K562 (cell line): Measurements from ENCODE around the gene TEX22. TPM values are rescaled to one million over a fixed set of nuclear protein-coding genes. Genes with fewer than 3 reads are reported as not detected.

Experiments used
- BMI1 ChIP-seq: fragments of 150-350 bp; IDR thresholded peaks from 2 replicates; pipeline ENCODE4 v1.6.1; 2014; ENCODE audit warnings: low read length
- HNRNPH1 ChIP-seq: fragments of 200-400 bp; formaldehyde crosslinking; optimal IDR thresholded peaks from 2 replicates; pipeline ENCODE3; 2017; ENCODE audit warnings: low read depth, mild to moderate bottlenecking, low read length, moderate library complexity
- NCOA6 ChIP-seq: fragments of 450-650 bp; IDR thresholded peaks from 2 replicates; pipeline ENCODE4 v1.6.1; 2017; ENCODE audit warnings: mild to moderate bottlenecking
- polyA plus RNA-seq, 8 experiments: library from polyadenylated mRNA; depleted of rRNA in 4 of 8; stranded (reverse) in 5 of 8; unstranded in 3 of 8; fragments of >200 nt; fragmentation: Nextera tagmentation in 2 of 8; fragmentation: Illumina TruSeq in 1 of 8; extraction: Ambion mirVana in 2 of 8; extraction: Trizol in 1 of 8; gene quantifications; 2 replicates each; pipeline versions ENCODE4 v1.2.1 to v1.2.3, GENCODE V29; 2011 to 2014; ENCODE audit warnings: inconsistent platforms in 1 of 8, missing spikeins in 1 of 8
- total RNA-seq, 7 experiments: library from RNA; depleted of rRNA in 6 of 7; stranded (reverse); fragments of >200 nt in 6 of 7; fragmentation: Illumina TruSeq in 2 of 7; extraction: Trizol in 2 of 7; gene quantifications; 2 replicates each; pipeline versions ENCODE4 v1.2.1 to v1.2.3, GENCODE V29; 2011 to 2021; ENCODE audit warnings: low replicate concordance in 1 of 7
- TF ChIP-seq, protein P1 (sequence below), 2 experiments: fragments of 450-650 bp; formaldehyde crosslinking in 1 of 2; IDR thresholded peaks; 2 replicates each; pipeline versions ENCODE4 v1.4.0 to v1.6.1; 2014 to 2020; ENCODE audit warnings: mild to moderate bottlenecking in 2 of 2, borderline replicate concordance in 1 of 2, low read depth in 1 of 2
- TF ChIP-seq, protein P2 (sequence below), 3 experiments: IDR thresholded peaks in 2 of 3; conservative IDR thresholded peaks in 1 of 3; 2 replicates each; pipeline ENCODE4 v1.5.1; 2011 to 2012; ENCODE audit warnings: low read length in 3 of 3, mild to moderate bottlenecking in 3 of 3, control low read depth in 2 of 3, improper control_type of control experiment in 1 of 3, inconsistent platforms in 1 of 3, low read depth in 1 of 3, mixed read lengths in 1 of 3, moderate library complexity in 1 of 3; ENCODE audit not compliant: insufficient read depth in 2 of 3
- TF ChIP-seq, protein P3 (sequence below): sonication (generic); formaldehyde crosslinking; IDR thresholded peaks from 2 replicates; pipeline ENCODE4 v1.9.0; 2022; ENCODE audit warnings: mild to moderate bottlenecking, missing genetic modification reagents
- TF ChIP-seq, protein P4 (sequence below): sonication (generic); formaldehyde crosslinking; IDR thresholded peaks from 2 replicates; pipeline ENCODE4 v1.5.0; 2020; ENCODE audit warnings: missing genetic modification reagents
- TF ChIP-seq, protein P5 (sequence below): fragments of 250-450 bp; sonication (Bioruptor Pico); IDR thresholded peaks from 2 replicates; pipeline ENCODE4 v1.4.0; 2020

Gene TEX22
- total and polyA plus RNA-seq, 9 of the 15 experiments (the other 6 are each of a cell fraction or from before 2014, with no cell fraction given): 0.04 to 1.7 (median 0.23) TPM; not detected in 2

DNA sequence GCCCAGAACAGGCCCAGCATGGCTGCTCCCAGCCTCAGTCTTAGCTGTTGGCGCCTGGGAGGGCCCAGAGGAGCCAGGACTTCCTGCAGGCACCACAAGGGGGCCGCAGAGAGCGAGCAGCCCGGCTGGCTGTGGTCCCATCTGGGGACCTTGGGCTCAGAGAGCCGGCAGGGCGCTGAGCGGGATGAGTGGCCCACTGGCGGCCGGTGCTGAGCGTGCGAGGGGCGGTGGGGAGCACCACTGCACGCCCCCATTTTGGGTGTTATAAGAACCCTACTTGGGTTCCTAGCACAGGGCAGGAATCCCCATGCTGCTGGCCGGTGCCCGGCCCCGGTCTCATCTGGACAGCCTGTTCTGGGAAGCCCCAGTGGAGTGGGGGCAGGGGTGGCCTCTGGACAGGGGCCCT lies 50.4 kb downstream of the TEX22 start (continued):
- TF ChIP-seq, protein P1, sequence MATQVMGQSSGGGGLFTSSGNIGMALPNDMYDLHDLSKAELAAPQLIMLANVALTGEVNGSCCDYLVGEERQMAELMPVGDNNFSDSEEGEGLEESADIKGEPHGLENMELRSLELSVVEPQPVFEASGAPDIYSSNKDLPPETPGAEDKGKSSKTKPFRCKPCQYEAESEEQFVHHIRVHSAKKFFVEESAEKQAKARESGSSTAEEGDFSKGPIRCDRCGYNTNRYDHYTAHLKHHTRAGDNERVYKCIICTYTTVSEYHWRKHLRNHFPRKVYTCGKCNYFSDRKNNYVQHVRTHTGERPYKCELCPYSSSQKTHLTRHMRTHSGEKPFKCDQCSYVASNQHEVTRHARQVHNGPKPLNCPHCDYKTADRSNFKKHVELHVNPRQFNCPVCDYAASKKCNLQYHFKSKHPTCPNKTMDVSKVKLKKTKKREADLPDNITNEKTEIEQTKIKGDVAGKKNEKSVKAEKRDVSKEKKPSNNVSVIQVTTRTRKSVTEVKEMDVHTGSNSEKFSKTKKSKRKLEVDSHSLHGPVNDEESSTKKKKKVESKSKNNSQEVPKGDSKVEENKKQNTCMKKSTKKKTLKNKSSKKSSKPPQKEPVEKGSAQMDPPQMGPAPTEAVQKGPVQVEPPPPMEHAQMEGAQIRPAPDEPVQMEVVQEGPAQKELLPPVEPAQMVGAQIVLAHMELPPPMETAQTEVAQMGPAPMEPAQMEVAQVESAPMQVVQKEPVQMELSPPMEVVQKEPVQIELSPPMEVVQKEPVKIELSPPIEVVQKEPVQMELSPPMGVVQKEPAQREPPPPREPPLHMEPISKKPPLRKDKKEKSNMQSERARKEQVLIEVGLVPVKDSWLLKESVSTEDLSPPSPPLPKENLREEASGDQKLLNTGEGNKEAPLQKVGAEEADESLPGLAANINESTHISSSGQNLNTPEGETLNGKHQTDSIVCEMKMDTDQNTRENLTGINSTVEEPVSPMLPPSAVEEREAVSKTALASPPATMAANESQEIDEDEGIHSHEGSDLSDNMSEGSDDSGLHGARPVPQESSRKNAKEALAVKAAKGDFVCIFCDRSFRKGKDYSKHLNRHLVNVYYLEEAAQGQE (IDR thresholded peaks at IDR 0.05; ENCODE audit: borderline replicate concordance): peak; percentile 34; the same call in 1 of the 2 replicates
- TF ChIP-seq, protein P1 (CRISPR knock-in tag; IDR thresholded peaks at IDR 0.05; ENCODE audit: low read depth): no peak
- TF ChIP-seq, protein P2, sequence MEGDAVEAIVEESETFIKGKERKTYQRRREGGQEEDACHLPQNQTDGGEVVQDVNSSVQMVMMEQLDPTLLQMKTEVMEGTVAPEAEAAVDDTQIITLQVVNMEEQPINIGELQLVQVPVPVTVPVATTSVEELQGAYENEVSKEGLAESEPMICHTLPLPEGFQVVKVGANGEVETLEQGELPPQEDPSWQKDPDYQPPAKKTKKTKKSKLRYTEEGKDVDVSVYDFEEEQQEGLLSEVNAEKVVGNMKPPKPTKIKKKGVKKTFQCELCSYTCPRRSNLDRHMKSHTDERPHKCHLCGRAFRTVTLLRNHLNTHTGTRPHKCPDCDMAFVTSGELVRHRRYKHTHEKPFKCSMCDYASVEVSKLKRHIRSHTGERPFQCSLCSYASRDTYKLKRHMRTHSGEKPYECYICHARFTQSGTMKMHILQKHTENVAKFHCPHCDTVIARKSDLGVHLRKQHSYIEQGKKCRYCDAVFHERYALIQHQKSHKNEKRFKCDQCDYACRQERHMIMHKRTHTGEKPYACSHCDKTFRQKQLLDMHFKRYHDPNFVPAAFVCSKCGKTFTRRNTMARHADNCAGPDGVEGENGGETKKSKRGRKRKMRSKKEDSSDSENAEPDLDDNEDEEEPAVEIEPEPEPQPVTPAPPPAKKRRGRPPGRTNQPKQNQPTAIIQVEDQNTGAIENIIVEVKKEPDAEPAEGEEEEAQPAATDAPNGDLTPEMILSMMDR (IDR thresholded peaks at IDR 0.05 in 2 of 3, conservative IDR thresholded peaks at IDR 0.05 in 1 of 3; ENCODE audit: insufficient read depth in 2 of 3, low read depth in 1 of 3, low read length in 3 of 3): peak; percentile 66 to 82 (median 67)
- TF ChIP-seq, protein P3, sequence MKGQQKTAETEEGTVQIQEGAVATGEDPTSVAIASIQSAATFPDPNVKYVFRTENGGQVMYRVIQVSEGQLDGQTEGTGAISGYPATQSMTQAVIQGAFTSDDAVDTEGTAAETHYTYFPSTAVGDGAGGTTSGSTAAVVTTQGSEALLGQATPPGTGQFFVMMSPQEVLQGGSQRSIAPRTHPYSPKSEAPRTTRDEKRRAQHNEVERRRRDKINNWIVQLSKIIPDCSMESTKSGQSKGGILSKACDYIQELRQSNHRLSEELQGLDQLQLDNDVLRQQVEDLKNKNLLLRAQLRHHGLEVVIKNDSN (CRISPR knock-in tag): no peak
- no peak for TF ChIP-seq NCOA6
- TF ChIP-seq BMI1: no peak
- TF ChIP-seq, protein P4, sequence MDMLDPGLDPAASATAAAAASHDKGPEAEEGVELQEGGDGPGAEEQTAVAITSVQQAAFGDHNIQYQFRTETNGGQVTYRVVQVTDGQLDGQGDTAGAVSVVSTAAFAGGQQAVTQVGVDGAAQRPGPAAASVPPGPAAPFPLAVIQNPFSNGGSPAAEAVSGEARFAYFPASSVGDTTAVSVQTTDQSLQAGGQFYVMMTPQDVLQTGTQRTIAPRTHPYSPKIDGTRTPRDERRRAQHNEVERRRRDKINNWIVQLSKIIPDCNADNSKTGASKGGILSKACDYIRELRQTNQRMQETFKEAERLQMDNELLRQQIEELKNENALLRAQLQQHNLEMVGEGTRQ: no peak
- TF ChIP-seq HNRNPH1: no peak
- TF ChIP-seq, protein P5, sequence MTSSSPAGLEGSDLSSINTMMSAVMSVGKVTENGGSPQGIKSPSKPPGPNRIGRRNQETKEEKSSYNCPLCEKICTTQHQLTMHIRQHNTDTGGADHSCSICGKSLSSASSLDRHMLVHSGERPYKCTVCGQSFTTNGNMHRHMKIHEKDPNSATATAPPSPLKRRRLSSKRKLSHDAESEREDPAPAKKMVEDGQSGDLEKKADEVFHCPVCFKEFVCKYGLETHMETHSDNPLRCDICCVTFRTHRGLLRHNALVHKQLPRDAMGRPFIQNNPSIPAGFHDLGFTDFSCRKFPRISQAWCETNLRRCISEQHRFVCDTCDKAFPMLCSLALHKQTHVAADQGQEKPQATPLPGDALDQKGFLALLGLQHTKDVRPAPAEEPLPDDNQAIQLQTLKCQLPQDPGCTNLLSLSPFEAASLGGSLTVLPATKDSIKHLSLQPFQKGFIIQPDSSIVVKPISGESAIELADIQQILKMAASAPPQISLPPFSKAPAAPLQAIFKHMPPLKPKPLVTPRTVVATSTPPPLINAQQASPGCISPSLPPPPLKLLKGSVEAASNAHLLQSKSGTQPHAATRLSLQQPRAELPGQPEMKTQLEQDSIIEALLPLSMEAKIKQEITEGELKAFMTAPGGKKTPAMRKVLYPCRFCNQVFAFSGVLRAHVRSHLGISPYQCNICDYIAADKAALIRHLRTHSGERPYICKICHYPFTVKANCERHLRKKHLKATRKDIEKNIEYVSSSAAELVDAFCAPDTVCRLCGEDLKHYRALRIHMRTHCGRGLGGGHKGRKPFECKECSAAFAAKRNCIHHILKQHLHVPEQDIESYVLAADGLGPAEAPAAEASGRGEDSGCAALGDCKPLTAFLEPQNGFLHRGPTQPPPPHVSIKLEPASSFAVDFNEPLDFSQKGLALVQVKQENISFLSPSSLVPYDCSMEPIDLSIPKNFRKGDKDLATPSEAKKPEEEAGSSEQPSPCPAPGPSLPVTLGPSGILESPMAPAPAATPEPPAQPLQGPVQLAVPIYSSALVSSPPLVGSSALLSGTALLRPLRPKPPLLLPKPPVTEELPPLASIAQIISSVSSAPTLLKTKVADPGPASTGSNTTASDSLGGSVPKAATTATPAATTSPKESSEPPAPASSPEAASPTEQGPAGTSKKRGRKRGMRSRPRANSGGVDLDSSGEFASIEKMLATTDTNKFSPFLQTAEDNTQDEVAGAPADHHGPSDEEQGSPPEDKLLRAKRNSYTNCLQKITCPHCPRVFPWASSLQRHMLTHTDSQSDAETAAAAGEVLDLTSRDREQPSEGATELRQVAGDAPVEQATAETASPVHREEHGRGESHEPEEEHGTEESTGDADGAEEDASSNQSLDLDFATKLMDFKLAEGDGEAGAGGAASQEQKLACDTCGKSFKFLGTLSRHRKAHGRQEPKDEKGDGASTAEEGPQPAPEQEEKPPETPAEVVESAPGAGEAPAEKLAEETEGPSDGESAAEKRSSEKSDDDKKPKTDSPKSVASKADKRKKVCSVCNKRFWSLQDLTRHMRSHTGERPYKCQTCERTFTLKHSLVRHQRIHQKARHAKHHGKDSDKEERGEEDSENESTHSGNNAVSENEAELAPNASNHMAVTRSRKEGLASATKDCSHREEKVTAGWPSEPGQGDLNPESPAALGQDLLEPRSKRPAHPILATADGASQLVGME (CRISPR knock-in tag): no peak
